Measurements from ENCODE around the gene LRMDA. TPM values are rescaled to one million over a fixed set of nuclear protein-coding genes. Genes with fewer than 3 reads are reported as not detected.

The LRMDA gene
- total and polyA plus RNA-seq, 2 of the 4 experiments (the other 2 are of a cell fraction), result 0.07 TPM; not detected in 1

DNA sequence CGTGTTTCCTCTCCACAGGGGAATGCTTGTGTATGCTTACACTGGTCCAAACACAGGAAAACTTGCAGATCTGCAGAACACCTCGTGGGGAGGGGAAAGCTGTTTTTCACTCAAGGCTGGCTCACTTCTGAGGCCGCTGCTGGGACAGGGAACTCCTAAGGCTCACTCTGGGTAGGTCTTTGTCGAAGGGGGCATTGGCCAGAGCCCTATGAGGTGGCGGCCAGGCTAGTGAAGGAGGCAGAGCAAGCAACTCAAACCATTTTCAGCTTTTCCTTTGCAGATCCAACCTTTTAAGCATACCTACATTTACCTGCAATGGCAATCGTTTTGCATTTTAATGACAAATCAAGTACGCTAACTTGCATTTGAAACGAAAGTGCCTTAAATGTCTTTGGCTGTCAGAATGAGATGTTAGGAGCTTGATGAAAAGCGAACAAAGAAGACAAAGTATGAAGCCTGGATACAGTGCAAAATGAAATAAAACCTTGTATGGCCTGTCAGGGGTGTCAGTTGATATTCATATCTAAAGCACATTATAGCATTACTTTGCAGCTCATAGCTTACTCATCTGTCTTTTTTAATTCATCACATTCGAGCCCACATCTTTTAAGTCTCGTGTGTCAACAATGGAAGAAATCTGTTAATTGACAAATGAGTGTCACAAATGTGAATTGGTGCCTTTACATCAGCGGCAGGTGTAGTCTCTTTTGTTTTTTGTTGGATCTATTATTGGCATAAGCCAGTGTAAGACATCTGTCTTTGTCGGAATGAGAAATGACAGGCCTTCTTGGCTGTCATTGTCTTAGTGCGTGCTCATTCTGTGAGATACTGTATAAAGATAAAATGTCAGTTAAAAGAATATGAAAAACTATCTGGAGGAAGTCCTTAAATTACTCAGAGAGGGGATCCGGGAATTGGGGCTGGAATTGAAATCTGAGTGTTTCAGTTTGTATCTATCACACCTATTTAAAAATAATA lies 30.5 kb downstream of the LRMDA start (continued):
- no peak for TF ChIP-seq MAFK (IDR thresholded peaks at IDR 0.05; ENCODE audit: low read depth, low read length)

DNA sequence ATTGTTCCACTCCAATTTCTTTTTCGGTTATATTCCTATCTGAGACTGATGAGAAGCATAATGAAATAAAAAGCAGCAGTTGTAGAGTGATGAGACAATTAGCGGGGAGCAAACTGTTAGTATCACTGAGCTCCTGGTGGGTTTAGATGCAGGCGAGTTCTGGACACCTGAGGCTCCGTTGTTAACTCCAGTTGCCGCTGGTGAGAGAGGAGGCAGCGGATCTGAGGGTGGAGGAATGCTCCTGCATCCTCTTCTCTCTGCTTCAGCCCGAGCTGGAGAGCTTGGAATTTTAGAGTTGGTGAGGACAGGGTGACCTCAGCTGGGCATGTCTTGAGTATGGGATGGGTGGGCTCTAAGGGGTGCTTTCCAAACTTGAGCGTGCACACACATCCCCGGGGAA lies 31.4 kb downstream of the LRMDA start:
- H3K4me1 ChIP-seq (ENCODE audit: control insufficient read depth, insufficient read depth, low read length), result peaks cover 2% of the 10 kb centered on the region; the same call in 1 of the 2 replicates
- BruUV-seq (replicated peaks), result no TSS peak
- CTCF ChIA-PET, result no interaction called here

More for the DNA sequence above, 31.4 kb downstream of the LRMDA start:
- Histone ChIP-seq H3K4me3 (ENCODE audit: insufficient read depth, low read depth, low read length) (no peak overlapping the region), H3K4ac (ENCODE audit: low read depth, low read length) (no peak overlapping the region), H3K9ac (ENCODE audit: low read depth, low read length) (no peak overlapping the region), H2AK5ac (ENCODE audit: low read depth, low read length) (no peak overlapping the region), H2BK20ac (ENCODE audit: low read depth, low read length) (no peak overlapping the region), H3K9me1 (ENCODE audit: insufficient read depth, low read length) (no peaks in the 10 kb centered on the region), H4K91ac (ENCODE audit: insufficient read depth, low read depth, low read length) (no peak overlapping the region), H2BK120ac (ENCODE audit: low read depth, low read length) (no peak overlapping the region), H3K18ac (ENCODE audit: low read depth, low read length) (no peak overlapping the region), H3K36me3 (ENCODE audit: control insufficient read depth, insufficient read depth, low read length) (no peaks in the 10 kb centered on the region), H2AK9ac (replicated peaks; ENCODE audit: low read depth, low read length, poor library complexity) (no peak overlapping the region), H2BK15ac (ENCODE audit: low read depth, low read length) (no peak overlapping the region), H2BK5ac (ENCODE audit: low read depth, low read length, poor library complexity, severe bottlenecking) (no peak overlapping the region), H3K27ac (ENCODE audit: insufficient read depth, low read length) (no peak overlapping the region), H4K8ac (ENCODE audit: low read depth in 2 of 2, low read length in 2 of 2) (no peak overlapping the region), H3K56ac (ENCODE audit: extremely low read depth, insufficient read depth, low read length) (no peak overlapping the region), H4K20me1 (ENCODE audit: insufficient read depth, low read length) (no peaks in the 10 kb centered on the region), H2AFZ (replicated peaks; ENCODE audit: low read length, poor library complexity) (no peak overlapping the region), H3K9me3 (ENCODE audit: control insufficient read depth, insufficient read depth, low read length) (no peaks in the 10 kb centered on the region), H3K79me1 (ENCODE audit: low read depth in 1 of 2, low read length in 2 of 2) (no peaks in the 10 kb centered on the region), H3K4me2 (ENCODE audit: low read depth, low read length) (no peak overlapping the region), H3K23ac (ENCODE audit: low read depth, low read length) (no peak overlapping the region), H3K14ac (replicated peaks; ENCODE audit: low read depth, low read length) (no peak overlapping the region), H3K27me3 (ENCODE audit: control insufficient read depth, insufficient read depth, low read length) (peaks cover 3% of the 10 kb centered on the region), H4K5ac (ENCODE audit: low read depth, low read length) (no peak overlapping the region)
- POLR2A ChIA-PET (ENCODE audit: unreplicated experiment), result no interaction called here
- DNase-seq (no peak), ATAC-seq (ENCODE audit: low read depth) (no peak)
- TF ChIP-seq RAD21 (IDR thresholded peaks at IDR 0.05; ENCODE audit: low read length), result no peak
- TF ChIP-seq, protein P1, sequence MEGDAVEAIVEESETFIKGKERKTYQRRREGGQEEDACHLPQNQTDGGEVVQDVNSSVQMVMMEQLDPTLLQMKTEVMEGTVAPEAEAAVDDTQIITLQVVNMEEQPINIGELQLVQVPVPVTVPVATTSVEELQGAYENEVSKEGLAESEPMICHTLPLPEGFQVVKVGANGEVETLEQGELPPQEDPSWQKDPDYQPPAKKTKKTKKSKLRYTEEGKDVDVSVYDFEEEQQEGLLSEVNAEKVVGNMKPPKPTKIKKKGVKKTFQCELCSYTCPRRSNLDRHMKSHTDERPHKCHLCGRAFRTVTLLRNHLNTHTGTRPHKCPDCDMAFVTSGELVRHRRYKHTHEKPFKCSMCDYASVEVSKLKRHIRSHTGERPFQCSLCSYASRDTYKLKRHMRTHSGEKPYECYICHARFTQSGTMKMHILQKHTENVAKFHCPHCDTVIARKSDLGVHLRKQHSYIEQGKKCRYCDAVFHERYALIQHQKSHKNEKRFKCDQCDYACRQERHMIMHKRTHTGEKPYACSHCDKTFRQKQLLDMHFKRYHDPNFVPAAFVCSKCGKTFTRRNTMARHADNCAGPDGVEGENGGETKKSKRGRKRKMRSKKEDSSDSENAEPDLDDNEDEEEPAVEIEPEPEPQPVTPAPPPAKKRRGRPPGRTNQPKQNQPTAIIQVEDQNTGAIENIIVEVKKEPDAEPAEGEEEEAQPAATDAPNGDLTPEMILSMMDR (conservative IDR thresholded peaks at IDR 0.05; ENCODE audit: low read depth, low read length), result no peak
- TF ChIP-seq, protein P2, sequence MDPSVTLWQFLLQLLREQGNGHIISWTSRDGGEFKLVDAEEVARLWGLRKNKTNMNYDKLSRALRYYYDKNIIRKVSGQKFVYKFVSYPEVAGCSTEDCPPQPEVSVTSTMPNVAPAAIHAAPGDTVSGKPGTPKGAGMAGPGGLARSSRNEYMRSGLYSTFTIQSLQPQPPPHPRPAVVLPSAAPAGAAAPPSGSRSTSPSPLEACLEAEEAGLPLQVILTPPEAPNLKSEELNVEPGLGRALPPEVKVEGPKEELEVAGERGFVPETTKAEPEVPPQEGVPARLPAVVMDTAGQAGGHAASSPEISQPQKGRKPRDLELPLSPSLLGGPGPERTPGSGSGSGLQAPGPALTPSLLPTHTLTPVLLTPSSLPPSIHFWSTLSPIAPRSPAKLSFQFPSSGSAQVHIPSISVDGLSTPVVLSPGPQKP (IDR thresholded peaks at IDR 0.05; ENCODE audit: borderline replicate concordance, low read depth, low read length), result no peak
- 87% methylated on average over 5 of the region's 9 CpGs; no CpG with 5 or more reads in 1 of the 2 experiments for WGBS, 2 experiments (ENCODE audit: extremely low coverage in 2 of 2, insufficient read length in 1 of 2)
- intact Hi-C loops (cut with micrococcal nuclease) (no loop called here), dilution Hi-C loops (cut with HindIII; ENCODE audit: low sequenced_read_pairs, unreplicated experiment) (no loop called here), in situ Hi-C loops (cut with MboI; ENCODE audit: low sequenced_read_pairs) (no loop called here)

Data from IMR-90 (cell line).